Common myeloid progenitor, CD34-positive (primary cell): ENCODE measurements around the gene CISH.

Source experiments
- CTCF ChIA-PET: fragments of 350-600 bp; sonication (Branson Sonifier 250); formaldehyde crosslinking; loops from one replicate; lab custom pipeline; 2021; ENCODE audit warnings: antibody characterized with exemption; lab: Charles Lee
- POLR2A ChIA-PET: fragments of 350-600 bp; sonication (Branson Sonifier 250); formaldehyde crosslinking; loops from one replicate; lab custom pipeline; 2021; ENCODE audit warnings: antibody characterized with exemption; lab: Charles Lee
- DNase-seq, 3 donors: peaks; one replicate each; pipeline versions ENCODE4 v3.0.0 to v3.0.0-alpha.2; 2013
- H3K27ac ChIP-seq, 2 experiments: 1 replicate in 1 of 2; 2 replicates in 1 of 2; pipeline ENCODE4 v1.7.0; 2013; ENCODE audit warnings: inconsistent platforms in 2 of 2, low read length in 2 of 2, mild to moderate bottlenecking in 2 of 2, low read depth in 1 of 2, moderate library complexity in 1 of 2; ENCODE audit not compliant: severe bottlenecking in 2 of 2, insufficient read depth in 1 of 2, poor library complexity in 1 of 2
- H3K27me3 ChIP-seq, 5 experiments: replicated peaks in 2 of 5; 1 replicate in 3 of 5; 2 replicates in 2 of 5; pipeline versions ENCODE4 v1.6.1 to v1.7.0; 2013; ENCODE audit warnings: low read length in 4 of 5, mild to moderate bottlenecking in 2 of 5, moderate library complexity in 2 of 5, inconsistent platforms in 1 of 5; ENCODE audit not compliant: insufficient read depth in 5 of 5, control insufficient read depth in 4 of 5
- H3K36me3 ChIP-seq, 4 experiments: 1 replicate in 2 of 4; 2 replicates in 2 of 4; pipeline versions ENCODE4 v1.6.1 to v1.7.0; 2013; ENCODE audit warnings: low read length in 3 of 4, control low read depth in 1 of 4, mild to moderate bottlenecking in 1 of 4; ENCODE audit not compliant: control insufficient read depth in 4 of 4, insufficient read depth in 4 of 4
- H3K4me1 ChIP-seq, 4 experiments: 1 replicate in 3 of 4; 2 replicates in 1 of 4; pipeline versions ENCODE4 v1.6.1 to v1.7.1; 2013; ENCODE audit warnings: low read length in 3 of 4, mild to moderate bottlenecking in 3 of 4, control low read depth in 1 of 4, inconsistent platforms in 1 of 4, moderate library complexity in 1 of 4; ENCODE audit not compliant: control insufficient read depth in 4 of 4, insufficient read depth in 4 of 4; ENCODE audit errors: control extremely low read depth in 1 of 4
- H3K4me3 ChIP-seq, 7 experiments: 1 replicate in 4 of 7; 2 replicates in 3 of 7; pipeline versions ENCODE4 v1.5.1 to v1.7.0; 2013; ENCODE audit warnings: mild to moderate bottlenecking in 7 of 7, low read length in 6 of 7, moderate library complexity in 6 of 7, inconsistent platforms in 2 of 7, low read depth in 2 of 7, control low read depth in 1 of 7; ENCODE audit not compliant: insufficient read depth in 4 of 7, control insufficient read depth in 1 of 7; ENCODE audit errors: extremely low read depth in 1 of 7
- H3K9me3 ChIP-seq, 5 experiments: 1 replicate in 4 of 5; 2 replicates in 1 of 5; pipeline versions ENCODE4 v1.6.1 to v1.7.1; 2013; ENCODE audit warnings: low read length in 4 of 5, mild to moderate bottlenecking in 2 of 5, inconsistent platforms in 1 of 5, low read depth in 1 of 5, moderate library complexity in 1 of 5; ENCODE audit not compliant: control insufficient read depth in 4 of 5, insufficient read depth in 2 of 5; ENCODE audit errors: control extremely low read depth in 1 of 5
- WGBS: methylation state at CpG from one replicate; pipeline ENCODE4 v1.1.5; 2013; ENCODE audit not compliant: insufficient coverage; 5-methylcytosine and 5-hydroxymethylcytosine counted together

The CISH gene

GRCh38 chr3:50599115-50599715 is 12.4 kb downstream of the CISH start:
- H3K9me3 ChIP-seq = no peaks in the 10 kb centered on the region
- H3K27ac ChIP-seq = peak overlapping the region in 1 of 2 experiments; percentile 92
- ChIA-PET POLR2A (interaction anchor here (1.4 kb wide), 1 partner anchor 13 kb away, joined by 5 read pairs; the partner anchor contains the start of gene CISH), CTCF (interaction anchor here (7.7 to 40.1 kb wide), 3 partner anchors 9 to 28 kb away, joined by 81 to 799 read pairs (median 449); partner anchors contain the start of genes C3orf18, CISH and HEMK1)
- H3K4me1 ChIP-seq = peaks cover 1 to 85% (median 61%) of the 10 kb centered on the region in 4 experiments
- no peaks in the 10 kb centered on the region for H3K27me3 ChIP-seq
- no peak for DNase-seq
- peaks cover under 1 to 23% (median 10%) of the 10 kb centered on the region in 4 experiments for H3K36me3 ChIP-seq
- no peak overlapping the region for H3K4me3 ChIP-seq
- 84% methylated on average over 3 of the region's 6 CpGs for WGBS

- Histone ChIP-seq H3K4me3 (no peak overlapping the region), H3K36me3 (peaks cover 0 to 3% (median 0%) of the 10 kb centered on the region in 4 experiments), H3K27ac (no peak overlapping the region), H3K9me3 (no peaks in the 10 kb centered on the region), H3K27me3 (no peaks in the 10 kb centered on the region), H3K4me1 (peaks cover 3 to 79% (median 53%) of the 10 kb centered on the region in 4 experiments)
- ChIA-PET CTCF (interaction anchor here (1.2 to 11.1 kb wide), 4 partner anchors 13 to 29 kb away, joined by 3 to 449 read pairs (median 104); partner anchors contain the start of genes C3orf18, CISH, HEMK1 and MAPKAPK3), POLR2A (interaction anchor here (5.4 kb wide), 1 partner anchor 16 kb away, joined by 42 read pairs; the partner anchor contains the start of gene CISH)
- no peak for DNase-seq
- 44% methylated on average over 2 of the region's 2 CpGs for WGBS
Measured at GRCh38 chr3:50594253-50594785, 17.3 kb downstream of the CISH start.

GRCh38 chr3:50592568-50592967 is 19.0 kb downstream of the CISH start:
- Histone ChIP-seq H3K27ac (peak overlapping the region; percentile 23 to 63), H3K9me3 (no peaks in the 10 kb centered on the region), H3K36me3 (no peaks in the 10 kb centered on the region), H3K27me3 (no peaks in the 10 kb centered on the region), H3K4me3 (no peak overlapping the region), H3K4me1 (peaks cover 3 to 78% (median 61%) of the 10 kb centered on the region in 4 experiments)
- 17% methylated on average over 2 of the region's 5 CpGs for WGBS
- peak in 2 of 3 donors; percentile 64 to 72 for DNase-seq
- ChIA-PET POLR2A (interaction anchor here (0.6 to 5.4 kb wide), 4 partner anchors 10 to 27 kb away, joined by 4 to 42 read pairs (median 4); partner anchors contain the start of gene CISH), CTCF (interaction anchor here (1.9 to 11.1 kb wide), 3 partner anchors 15 to 42 kb away, joined by 4 to 449 read pairs (median 204); partner anchors contain the start of genes C3orf18, CISH, HEMK1 and MAPKAPK3)

GRCh38 chr3:50591196-50591741 is 20.3 kb downstream of the CISH start:
- peaks cover 3 to 81% (median 61%) of the 10 kb centered on the region in 4 experiments for H3K4me1 ChIP-seq
- CTCF ChIA-PET = interaction anchor here (1.3 to 11.1 kb wide), 5 partner anchors 10 to 44 kb away, joined by 4 to 449 read pairs (median 11); partner anchors contain the start of genes C3orf18, CISH, HEMK1 and MAPKAPK3
- H3K27ac ChIP-seq = peak overlapping the region; percentile 62 to 89
- 64% methylated on average over 6 of the region's 9 CpGs for WGBS
- peaks cover 0 to 3% (median 0%) of the 10 kb centered on the region in 4 experiments for H3K36me3 ChIP-seq
- H3K4me3 ChIP-seq = peak overlapping the region in 3 of 7 experiments; percentile 47 to 67 (median 53)
- POLR2A ChIA-PET = interaction anchor here (1.3 to 5.4 kb wide), 2 partner anchors 13 to 19 kb away, joined by 7 to 42 read pairs; partner anchors contain the start of gene CISH
- H3K27me3 ChIP-seq = no peaks in the 10 kb centered on the region
- DNase-seq = peak in 1 of 3 donors; percentile 22
- H3K9me3 ChIP-seq = no peaks in the 10 kb centered on the region

GRCh38 chr3:50588759-50589433 is 22.7 kb downstream of the CISH start:
- peak in 1 of 3 donors; percentile 53 for DNase-seq
- peak overlapping the region in 1 of 2 experiments; percentile 20 for H3K27ac ChIP-seq
- no peaks in the 10 kb centered on the region for H3K9me3 ChIP-seq
- no peaks in the 10 kb centered on the region for H3K27me3 ChIP-seq
- H3K36me3 ChIP-seq = peaks cover 0 to 10% (median 5%) of the 10 kb centered on the region in 4 experiments
- H3K4me3 ChIP-seq = no peak overlapping the region
- 100% methylated on average over 3 of the region's 4 CpGs for WGBS
- H3K4me1 ChIP-seq = peaks cover 3 to 57% (median 53%) of the 10 kb centered on the region in 4 experiments
- CTCF ChIA-PET = interaction anchor here (1.2 to 11.1 kb wide), 6 partner anchors 8 to 71 kb away, joined by 3 to 449 read pairs (median 4); partner anchors contain the start of genes C3orf18, CISH, HEMK1 and MAPKAPK3
- POLR2A ChIA-PET = interaction anchor here (0.9 to 1.1 kb wide), 3 partner anchors 14 to 21 kb away, joined by 3 to 4 read pairs (median 3); no protein-coding TSS in a partner anchor
